Stimulated activated CD4-positive, alpha-beta T cell treated with anti-CD3 and anti-CD28 coated beads, Interleukin-4, amount 100 ng/mL, for 4 hours (primary cell): ENCODE results near the gene KCNB1.
"Not testable (repeated sequence)": the region's sequence is repeated elsewhere in the genome, so short reads cannot be mapped to it uniquely, and the experiment has no call there.

Source experiments
- DNase-seq, 2 experiments: peaks; one replicate each; pipeline ENCODE4 v3.0.0-alpha.2; 2020

Gene KCNB1

DNA sequence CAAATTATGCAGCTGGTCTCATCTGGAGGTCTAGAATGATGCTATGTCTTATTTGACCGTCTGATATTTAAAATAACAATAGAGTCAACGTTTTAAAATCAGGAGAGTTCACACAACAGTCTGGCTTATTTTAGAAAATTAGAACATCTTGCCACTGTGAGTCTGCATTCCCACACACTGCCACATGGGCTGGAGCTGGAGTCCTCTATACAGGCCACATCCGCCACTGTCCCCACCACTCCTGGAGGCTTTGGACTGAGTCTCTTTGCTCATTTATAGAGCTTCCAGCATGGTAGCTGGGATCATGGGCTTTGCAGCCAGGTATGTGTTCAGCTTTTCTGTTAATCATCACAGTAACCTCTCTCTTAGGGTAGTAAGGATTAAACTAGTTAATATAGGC, 135.8 kb downstream of the KCNB1 start:
- DNase-seq = no peak

DNA sequence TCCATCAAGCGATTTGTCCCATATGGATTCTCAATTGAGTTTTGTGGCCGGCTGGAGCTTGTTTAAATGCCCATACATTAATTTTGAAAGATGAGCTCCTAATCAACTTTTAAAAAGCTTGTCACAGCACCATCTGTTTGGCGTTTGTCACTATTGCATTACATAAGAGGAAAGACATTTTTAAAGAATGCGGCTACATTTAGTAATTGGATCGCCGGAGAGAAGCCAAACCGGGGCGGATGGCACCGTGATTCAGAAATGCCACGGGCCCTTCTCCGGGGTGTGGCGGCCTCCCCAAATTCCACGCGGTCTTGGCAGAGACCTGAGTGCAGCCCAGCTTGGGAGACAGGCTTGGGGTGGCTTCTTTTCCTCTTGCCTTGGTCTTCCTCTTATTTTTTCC, 136.9 kb downstream of the KCNB1 start:
- no peak for DNase-seq

DNA sequence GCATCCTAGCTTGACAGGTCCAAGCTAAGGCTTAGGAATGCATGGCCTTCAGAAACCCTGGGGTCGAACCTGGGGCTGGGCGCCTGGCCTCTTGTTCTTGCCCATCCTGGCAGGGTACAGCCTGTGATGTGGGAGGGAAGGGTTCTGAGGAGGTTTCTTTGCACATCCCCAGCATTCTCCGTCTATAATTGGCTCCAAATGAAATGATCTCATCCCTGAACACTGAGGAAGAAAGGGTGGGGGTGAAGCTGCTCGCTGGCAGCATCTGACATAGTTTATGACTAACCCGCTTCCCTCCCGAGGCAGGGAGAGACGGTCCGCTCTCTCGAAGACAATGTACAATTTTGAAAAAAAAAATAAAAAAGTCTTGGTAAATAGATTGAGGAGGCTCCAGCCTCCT, 137.5 kb downstream of the KCNB1 start:
- DNase-seq = no peak

DNA sequence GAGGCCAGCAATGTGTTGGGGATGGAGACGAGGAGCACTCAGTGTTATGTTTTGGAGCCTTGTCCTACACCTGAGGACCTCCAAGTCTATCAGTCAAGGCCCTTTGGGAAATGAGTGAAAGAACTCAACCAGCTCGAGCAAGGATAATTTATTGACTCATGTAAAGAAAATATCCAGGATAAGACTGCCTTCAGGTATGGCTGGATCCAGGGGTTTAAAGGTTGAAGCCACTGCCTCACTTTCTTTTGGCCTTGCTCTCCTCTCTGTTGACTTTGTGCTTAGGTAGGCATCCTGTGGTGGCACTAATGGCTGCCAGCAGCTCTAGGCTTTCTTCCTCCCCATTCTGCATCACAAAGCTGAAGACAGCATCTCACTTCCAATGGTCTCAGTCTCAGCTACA, 138.3 kb downstream of the KCNB1 start:
- DNase-seq = no peak

DNA sequence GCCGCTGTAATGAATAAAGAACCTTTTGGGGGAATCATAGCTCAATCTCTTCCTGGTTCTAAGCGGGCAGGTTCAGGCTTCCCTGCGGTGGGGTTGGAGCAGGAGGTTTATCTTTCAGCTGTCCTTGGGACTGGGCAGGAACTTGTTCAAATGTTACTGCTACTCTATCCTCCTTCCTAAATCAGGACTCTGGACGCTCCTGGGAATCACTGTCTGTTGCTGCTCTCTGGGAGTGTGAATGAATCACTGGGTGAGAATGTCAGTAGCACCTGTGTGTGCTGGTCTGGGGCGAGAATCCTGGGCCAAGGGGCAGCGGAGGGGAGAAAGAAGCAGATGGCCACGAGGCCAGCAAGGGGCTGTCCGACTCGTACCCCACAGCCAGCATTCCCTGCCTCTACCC, 139.2 kb downstream of the KCNB1 start:
- no peak for DNase-seq

DNA sequence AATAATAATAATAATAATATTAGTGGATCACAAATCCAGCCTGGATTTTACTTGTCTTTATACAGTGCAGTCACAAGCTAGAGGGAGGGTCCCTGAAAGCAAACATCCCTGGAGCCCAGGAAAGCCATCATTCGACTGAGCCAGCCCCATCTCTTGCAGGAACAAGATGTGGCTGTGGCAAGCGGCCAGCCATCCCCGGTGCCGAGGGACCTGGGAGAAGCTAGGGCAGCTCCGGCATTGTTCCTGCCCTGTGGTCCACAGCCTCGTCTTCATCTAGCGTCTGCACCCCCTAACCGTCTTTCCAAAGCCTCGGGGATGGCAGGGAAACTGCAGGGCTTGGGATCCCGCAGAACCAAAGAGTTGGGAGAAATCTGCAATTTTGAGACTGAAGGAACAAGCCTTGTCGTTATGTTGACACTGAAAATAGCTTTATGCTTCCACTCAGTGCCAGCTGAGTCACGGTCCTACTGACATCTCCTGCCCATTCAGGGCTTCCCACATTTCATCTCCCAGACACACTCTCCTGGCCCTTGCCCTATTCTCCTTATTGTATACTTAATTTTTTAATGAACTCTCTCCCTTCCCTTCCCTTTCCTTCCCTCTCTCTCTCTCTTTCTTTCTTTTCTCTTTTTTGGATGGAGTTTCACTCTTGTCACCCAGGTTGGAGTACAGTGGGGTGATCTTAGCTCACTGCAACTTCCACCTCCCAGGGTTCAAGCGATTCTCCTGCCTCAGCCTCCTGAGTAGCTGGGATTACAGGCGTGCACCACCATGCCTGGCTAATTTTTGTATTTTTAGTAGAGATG, 142.1 kb downstream of the KCNB1 start:
- no peak for DNase-seq

DNA sequence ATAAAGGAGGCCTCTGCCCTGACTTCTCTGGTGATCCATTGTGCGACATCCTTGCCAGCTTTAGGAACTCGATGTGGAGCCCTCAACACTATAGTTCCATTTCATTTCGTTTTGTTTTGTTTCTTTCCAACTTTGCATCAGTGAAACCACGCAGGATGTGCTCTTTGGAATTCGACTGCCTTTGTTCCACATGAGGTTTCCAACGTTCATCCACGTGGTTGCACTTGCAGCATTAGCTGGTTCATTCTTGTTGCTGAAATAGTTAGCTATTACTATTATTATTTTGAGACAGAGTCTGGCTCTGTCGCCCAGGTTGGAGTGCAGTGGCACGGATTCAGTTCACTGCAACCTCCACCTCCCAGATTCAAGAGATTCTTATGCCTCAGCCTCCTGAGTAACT, 143.3 kb downstream of the KCNB1 start:
- DNase-seq = no peak

DNA sequence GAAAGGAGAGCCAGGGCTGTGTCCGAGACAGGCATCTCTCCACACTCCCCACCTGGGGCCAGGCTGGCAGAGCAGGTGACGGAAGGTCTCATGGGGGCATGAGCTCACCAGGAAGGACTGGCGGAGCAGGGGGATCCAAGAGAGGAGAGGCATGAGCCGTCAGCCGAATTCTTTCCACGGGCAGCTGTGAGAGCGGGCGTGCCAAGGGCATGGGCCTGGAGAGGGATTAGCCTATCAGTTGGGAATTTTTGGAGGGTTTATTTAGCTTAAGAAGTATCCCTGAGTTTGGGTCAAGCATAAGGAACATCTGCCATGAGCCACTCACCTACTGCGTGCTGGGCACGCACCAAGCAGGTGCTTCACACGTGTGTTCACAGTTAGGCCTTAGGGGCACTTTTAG, 144.4 kb downstream of the KCNB1 start:
- no peak for DNase-seq

DNA sequence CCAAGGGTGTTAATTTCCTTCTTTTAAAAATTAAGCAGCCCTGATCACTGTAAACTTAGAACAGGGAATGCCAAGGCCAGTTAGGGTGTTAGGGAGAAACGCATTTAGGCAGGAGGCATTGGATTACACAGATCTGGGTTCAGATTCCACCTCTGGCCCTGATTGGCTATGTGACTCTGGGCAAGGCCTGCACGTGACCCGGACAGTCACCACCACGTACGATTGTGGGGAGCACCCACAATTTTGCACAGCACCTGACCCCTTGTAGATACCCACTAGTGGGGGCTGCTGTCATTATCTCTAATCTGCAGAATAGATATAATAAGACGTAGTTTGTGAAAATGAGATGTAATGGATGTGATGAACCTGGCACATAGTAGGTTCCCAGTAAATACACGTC, 145.1 kb downstream of the KCNB1 start:
- DNase-seq = no peak

DNA sequence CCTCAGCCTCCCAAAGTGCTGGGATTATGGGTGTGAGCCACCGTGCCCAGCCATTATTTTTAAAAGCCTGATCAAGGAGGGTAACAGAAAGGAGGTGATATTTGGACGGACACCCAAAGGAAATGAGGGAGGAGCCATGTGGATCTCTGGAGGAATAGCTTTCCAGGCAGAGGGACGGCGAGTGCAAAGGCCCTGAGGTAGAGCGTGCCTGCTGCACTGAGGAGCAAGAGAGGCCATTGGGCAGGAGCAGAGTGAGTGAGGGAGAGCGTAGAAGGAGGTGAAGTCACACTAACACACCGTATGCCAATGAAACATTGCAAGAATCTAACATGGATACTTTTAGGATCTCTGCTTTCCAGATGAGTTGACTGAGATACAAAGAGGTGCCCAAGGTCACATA, 145.7 kb downstream of the KCNB1 start:
- DNase-seq = no peak

DNA sequence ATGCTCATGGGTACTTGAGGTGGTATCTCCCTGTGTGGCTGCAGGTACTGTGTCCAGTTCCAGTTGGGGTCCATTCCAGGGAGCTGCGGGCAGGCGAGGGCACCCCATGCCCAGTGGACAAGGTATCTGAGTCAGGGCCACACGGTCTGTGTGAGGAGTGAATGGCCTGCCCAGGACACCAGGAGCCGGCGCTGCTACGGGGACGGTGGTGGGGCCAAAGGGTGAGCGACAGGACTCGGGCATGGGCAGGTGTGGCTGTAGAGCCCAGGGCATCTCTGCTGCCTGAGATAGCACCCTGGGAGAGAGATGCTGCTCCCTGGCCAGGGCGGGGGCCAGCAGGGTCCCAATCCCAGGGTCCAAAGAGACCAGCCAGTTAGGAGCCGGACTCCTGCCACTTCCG, 147.0 kb downstream of the KCNB1 start:
- no peak for DNase-seq

DNA sequence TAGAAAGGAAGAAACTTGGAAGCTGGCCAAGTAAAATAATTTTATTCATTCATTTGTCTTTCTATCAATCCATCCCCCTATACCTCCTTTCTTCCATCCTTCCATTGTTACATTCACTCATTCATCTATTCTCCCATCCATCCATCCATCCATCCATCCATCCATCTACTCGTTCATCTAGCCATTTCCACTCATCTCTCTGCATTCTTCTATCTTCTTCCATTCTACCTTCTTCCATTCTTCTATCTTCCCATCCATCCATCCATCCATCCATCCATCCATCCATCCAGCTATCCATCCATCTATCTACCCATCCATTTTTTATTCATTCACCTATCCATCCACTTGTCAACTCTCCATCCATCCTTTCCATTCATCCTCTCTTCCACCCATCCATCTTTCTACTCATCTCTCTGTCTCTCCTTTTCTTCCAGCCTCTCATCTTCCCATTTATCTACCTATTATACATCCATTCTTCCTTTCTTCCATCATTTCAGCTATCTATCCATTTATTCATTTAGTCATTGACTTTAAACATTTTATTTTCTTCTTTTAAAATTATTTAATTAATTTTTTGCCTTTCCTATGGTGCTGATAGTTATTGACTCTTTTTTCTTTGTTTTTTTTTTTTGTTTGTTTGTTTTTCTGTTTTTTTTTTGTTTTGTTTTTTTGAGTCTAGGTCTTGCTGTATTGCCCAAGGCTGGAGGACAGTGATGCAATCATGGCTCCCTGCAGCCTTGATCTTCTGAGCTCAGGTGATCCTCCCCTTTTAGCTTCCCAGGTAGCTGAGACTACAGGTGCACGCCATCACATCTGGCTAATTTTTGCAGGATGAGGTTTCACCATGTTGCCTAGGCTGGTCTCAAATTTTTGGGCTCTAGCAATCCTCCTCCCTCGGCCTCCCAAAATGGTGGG, 151.5 kb downstream of the KCNB1 start:
- DNase-seq = no peak

DNA sequence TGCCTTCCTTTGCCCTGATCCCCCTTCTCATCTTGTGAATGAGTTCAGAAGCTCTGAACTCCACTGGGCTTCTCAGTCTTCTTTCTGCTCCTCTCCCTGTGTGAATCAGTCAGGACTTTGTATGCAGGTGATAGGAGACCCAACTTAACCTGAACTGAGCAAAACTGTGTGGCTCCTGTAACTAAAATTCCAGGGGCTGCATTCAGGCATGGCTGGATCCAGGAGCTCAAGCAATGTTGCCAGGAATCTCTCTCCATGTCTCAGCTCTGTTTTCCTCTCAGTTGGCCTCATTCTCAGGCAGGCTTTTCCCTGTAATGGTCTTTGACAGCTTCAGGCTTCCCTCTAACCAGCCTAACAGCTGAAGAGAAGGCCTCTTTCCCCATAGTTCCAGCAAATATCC, 153.7 kb downstream of the KCNB1 start:
- no peak for DNase-seq

DNA sequence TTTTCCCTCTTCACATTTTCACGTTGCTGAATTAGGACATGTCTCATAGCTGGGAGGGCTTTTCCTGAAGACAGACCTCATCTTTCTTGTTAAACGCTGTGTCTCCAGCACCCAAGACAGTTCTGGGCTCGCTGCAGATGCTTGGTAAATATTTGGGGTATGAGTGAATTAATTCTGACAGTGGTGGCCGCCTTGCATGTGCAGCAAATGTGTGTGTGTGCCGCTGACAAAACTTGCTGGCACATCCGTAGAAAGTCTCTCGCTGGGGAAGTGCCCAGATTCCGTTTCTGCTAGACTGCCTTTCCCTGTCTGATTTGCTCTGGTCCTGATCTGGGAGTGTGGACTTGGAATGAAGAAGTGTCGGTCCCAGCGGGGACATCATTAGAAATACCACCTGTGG, 156.4 kb downstream of the KCNB1 start:
- DNase-seq = no peak

DNA sequence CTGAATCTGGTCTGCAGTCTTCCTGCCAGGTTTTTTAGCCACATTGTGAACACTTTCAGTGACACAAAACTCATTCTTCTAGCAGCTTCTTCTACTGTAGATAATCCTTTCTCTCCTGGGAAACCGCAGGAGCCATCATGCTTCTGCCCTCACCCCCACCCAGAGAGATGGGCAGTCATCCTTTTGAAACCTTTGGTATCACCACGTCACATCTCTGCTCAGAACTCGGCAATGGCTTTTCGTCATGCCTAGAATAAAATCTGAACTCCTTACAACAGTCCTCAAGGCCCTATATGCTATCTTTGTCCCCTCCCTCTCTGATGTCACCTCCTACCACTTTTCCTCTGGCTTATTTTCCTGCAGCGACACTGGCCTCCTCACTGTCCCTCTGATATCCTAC, 158.2 kb downstream of the KCNB1 start:
- DNase-seq = no peak

DNA sequence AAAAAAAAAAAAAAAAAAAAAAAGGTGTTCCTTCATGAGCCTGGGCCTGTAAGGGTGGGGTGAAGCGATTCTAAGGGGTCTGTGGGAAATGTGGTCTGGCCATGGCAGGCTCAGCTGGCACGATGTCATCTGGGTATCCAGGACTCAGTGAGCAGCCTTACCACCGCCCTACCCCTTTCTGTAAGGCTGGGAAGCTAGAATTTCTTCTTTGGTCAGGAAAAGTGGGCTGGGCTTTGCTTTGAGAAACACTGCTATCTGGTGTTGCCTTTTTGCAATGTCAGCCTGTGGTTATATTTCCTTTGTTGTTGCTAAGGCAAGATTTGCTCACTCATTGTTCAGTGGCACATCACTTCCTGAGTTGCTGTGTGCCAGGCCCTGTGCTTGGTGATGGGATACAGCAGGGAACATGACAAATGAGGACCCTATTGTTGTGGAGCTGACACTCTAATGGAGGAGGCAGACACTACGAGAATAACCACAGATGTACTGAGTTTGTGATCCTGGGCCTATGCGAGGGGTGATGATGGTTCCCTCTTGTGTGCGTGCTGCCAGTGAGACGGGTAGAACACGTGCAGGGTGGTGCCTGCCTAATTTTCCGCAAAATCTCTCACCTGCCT, 158.7 kb downstream of the KCNB1 start:
- peak in 1 of 2 experiments; percentile 15 for DNase-seq

DNA sequence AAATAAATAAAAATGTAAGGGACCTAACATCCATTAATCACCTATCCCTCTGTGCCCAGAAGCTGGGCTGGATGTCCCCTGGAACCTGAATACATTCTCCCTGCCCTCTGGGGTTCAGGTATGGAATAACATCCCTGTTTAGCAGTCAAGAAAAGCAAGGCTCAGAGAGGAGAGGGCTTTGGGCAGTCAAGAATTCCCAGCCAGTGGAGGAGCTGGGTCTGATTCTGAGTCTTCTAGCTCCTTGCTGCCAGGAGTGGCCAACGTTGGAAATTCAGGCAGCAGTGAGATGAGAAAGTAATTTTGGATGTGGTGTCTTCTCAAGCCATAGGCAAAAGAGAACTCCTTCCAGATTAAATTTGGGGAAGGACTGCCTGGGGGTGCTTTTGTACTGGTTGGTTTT, 162.0 kb downstream of the KCNB1 start:
- no peak for DNase-seq

DNA sequence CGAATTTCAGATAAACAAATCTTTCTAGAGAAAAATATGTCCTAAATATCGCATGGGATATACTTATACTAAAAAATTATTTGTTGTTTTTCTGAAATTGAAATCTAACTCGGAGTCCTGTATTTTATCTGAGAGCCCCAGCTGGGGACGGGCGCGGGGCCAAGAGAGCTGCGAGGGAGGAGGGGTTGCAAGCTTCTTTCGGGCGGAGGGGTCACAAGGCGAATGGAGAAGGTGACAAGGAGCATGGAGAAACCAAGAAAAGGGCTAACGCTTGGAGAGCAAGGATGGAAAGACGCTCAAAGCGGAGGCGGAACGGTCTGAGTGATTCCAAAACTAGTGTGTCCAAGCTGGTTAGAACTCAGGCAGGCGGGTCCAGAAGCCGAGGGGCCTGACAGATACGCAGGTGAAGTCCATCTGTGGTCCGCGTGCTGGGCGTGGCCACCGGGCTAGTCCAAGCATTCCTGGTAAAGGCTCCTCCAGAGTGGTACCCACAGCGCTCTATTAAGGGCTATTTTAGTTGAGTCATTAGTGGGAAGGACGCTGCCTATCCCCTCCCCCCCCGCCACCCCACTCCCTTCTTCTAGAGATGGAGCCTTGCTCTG, 163.2 kb downstream of the KCNB1 start:
- no peak for DNase-seq

DNA sequence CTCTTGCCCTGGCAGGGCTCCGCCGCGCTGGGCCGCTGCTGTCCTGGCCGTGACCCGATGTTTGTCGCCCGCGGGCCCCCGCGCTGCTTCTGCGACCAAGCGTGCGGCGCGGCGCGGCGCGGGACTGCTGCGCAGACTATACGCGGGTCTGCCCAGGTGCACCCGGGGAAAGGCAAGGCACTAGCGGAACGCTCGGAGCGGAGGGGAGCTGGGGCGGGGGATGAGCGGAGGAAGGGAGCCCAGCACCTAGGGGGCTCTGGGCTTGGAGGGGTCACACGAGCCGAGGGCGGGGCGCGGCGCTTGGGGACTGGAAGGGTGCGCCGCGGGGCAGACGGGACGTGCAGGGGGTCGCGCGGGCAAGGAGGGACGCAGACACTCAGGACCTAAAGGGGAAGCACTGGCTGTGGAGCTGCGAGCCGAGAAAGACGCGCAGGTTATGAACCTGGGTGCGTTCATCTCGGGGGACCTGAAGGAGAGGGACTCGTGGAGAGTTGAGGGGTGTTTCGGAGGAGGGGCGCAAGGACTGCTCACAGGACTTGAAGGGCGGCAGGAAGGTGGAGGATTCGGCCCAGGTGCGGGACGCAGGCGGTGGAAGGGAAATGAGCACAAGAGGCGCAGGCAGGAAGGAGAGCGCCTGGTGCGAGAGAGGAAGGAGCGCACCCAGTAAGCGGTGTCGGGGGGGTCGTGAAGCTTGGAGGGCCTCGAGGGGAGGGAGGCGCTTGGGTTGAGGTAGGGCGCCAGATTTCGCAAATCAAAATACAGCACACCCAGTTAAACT, 163.8 kb downstream of the KCNB1 start:
- DNase-seq = peak in 1 of 2 experiments; percentile 10

DNA sequence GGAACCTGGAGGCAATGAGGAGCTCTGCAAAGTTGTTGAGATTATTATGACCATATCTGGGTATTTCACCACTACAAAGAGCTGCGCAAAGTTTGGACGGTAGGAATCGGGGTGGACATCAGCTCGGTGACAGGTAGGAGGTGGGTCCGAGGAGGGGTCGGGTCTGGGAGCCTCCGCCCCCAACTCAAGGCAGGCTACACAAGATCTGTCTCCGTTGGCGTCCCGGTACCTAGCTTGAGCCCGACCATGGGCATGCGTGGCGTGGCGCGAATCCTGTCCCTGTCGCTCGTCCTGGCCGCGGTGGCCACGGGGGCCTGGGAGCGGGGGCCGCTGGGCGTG, 164.4 kb downstream of the KCNB1 start:
- DNase-seq = no peak

DNA sequence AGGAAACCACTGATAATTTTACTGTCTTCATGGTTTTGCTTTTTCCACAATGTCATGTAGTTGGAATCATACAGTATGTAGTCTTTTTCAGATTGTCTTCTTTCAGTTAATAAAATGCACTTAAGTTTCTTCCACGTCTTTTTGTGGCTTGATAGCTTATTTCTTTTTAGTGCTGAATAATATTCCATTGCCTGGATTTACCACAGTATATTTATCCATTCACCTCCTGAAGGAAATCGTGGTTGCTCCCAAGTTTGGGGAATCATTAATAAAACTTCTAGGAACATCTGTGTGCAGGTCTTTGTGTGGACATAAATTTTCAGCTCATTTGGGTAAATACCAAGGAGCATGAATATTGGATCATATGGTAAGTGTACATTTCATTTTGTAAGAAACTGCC, 165.8 kb downstream of the KCNB1 start:
- DNase-seq = no peak

DNA sequence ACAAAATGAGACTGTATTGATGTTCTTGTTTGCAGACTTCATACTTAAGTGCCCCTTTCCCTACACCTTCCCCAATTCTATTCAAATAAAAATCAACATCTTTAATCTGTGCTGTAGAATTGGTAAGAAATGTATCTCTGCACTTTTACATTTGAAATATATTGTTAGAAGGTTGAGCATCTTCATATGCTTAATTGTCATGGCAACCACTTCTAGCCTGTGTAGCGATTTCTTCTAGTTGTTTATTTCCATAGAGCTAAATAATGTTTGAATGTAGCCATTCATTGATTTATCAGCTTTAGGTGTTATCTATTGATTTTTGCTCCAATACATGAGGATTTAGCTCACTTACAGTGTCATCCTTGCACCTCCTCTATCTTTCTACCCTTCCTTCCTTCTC, 166.9 kb downstream of the KCNB1 start:
- no peak for DNase-seq

DNA sequence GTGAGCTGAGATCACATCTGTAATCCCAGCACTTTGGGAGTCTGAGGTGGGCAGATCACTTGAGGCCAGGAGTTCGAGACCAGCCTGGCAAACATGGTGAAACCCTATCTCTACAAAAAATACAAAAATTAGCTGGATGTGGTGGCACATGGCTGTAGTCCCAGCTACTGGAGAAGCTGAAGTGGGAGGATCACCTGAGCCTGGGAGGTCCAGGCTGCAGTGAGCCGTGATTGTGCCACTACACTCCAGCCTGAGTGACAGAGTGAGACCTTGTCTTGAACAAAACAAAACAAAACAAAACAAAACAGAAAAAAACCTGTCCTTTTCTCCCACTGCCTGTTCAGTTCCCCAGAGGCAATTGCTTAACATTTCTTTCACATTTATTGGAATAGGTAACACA, 168.4 kb downstream of the KCNB1 start:
- not testable (repeated sequence) for DNase-seq
